NCI-H2029 (cell line): ENCODE measurements around the gene MMP7.

Source experiments
- DNase-seq: peaks from one replicate; lab custom pipeline; 2025; lab: John Stamatoyannopoulos, UW

The MMP7 gene, protein sequence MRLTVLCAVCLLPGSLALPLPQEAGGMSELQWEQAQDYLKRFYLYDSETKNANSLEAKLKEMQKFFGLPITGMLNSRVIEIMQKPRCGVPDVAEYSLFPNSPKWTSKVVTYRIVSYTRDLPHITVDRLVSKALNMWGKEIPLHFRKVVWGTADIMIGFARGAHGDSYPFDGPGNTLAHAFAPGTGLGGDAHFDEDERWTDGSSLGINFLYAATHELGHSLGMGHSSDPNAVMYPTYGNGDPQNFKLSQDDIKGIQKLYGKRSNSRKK

DNA sequence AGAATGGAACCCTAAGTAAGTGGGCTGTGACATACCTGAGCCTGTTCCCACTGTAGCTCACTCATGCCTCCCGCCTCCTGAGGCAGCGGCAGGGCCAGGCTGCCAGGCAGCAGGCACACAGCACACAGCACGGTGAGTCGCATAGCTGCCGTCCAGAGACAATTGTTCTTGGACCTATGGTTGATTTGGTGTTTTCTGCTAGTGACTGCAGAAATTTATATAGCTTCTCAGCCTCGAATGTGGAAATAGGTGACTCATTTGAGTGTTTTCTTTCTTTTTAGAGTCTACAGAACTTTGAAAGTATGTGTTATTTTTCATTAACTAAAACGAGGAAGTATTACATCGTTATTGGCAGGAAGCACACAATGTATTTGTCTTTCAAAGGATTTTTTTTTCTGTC is at the start of gene MMP7:
MMP7 (minus strand) TSS at position 190 of the 400 bp plus-strand sequence; CDS start at position 143, 47 bp downstream.
- no peak for DNase-seq

- no peak for DNase-seq
Measured at GRCh38 chr11:102577723-102578122, 47.2 kb upstream of the MMP7 start.

DNA sequence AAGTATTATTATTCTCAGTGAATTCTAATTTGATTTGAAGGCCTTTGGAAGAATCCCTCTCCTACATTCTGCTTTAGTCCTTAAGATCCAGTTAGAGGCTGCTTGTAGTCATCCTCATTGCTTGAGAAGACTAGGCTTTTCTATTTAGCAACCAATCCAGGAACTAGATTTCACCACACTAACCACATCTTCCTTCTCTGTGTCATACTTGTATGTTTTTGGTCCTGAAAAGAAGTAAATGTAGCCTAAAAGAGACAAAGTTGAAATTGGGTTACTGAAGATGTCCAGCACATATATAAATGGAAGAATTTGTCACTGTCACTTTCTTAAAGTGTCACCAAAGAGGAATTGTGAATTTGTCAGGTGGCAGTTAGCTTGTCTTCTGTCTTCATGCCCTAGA is 46.6 kb upstream of the MMP7 start:
- no peak for DNase-seq

DNA sequence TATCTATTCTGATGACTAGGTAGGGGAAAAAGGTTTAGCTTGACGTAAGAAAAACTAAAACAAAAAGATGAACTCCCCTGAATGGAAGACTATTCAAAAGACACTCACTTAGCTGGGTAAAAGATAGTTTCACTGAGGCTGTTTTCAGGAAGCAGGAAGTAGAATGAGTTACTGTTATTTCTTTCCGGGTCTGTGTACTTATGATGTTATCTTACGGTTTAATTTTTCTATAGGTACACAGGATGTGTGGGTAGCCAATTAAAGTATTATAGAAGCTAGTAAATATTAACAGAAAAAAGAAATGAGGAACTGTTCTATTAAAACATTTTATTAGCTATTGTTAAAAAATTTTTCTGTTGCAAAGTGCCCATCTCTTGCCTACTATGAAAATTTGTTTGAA is 45.8 kb upstream of the MMP7 start:
- DNase-seq: no peak

DNA sequence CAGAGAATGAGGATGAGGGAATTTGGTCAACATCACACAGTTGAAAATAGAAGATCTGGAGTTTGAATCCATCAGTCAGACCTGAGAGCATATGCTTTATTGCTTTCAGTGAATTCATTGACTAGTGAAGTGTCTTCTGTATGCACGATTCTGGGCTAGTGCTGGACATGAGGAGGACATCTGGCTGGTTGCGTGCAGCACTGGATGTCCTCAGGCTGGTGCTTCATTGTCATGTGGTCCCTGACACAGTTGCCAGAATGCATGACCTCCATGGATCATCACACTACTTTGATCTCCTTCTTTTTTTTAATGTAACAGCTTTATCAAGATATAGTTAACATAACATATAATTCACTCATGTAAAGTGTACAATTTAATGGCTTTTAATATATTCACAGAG is 44.5 kb upstream of the MMP7 start:
- no peak for DNase-seq

GRCh38 chr11:102573851-102574250 is 43.3 kb upstream of the MMP7 start:
- no peak for DNase-seq

DNA sequence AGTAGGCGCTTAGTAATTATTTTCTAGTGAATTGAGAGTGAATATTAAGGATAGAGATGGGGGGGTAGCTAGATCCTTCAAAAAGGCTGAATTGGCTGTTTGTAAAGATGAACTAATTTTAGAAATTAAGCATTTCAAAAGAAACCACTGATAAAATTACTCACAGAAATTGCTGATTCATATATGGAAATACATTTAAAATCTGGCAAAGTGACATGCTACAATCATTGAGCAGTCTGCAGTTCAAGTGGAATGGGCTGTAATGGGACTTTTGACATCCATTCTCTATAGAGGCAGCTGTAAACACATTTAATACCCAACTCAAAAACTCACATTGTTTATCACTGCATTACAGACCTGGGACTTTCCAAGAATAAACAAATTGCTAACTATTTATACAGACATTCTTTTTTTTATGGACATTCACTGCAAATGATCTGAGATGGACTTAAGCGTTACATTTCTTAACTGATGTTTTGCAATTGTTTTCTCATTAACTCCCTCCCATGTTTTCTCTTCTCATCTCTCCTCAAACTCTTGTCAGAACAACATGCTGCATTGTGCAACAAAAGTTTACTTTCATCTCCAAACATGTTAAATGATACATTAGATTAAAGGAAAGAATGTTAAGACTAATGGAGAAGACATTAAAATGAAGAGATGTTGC is 42.1 kb upstream of the MMP7 start:
- no peak for DNase-seq

- DNase-seq: no peak
Measured at GRCh38 chr11:102568851-102569250, 38.3 kb upstream of the MMP7 start.

DNA sequence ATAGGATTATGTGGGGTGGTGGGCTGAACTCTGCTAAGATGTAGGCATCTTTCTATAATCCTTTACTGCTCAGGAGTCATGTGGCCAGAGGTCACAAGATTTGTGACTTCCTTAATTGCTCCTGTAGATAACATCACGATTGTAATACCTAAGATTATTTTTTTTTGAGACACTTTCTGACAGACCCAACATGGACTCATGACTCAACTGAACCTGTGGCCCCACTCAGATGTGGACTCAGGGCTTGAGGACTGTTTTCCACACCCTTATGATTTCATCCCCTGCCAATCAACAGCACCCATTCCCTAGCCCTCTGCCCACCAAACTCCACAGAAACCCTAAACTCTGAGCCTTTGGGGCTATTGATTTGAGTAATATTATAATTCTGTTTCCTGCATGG is 35.6 kb upstream of the MMP7 start:
- DNase-seq: no peak

GRCh38 chr11:102564110-102564509 is 33.6 kb upstream of the MMP7 start:
- no peak for DNase-seq

- no peak for DNase-seq
Measured at GRCh38 chr11:102561636-102562035, 31.1 kb upstream of the MMP7 start.

- DNase-seq: no peak
Measured at GRCh38 chr11:102560555-102561011, 30.0 kb upstream of the MMP7 start.

DNA sequence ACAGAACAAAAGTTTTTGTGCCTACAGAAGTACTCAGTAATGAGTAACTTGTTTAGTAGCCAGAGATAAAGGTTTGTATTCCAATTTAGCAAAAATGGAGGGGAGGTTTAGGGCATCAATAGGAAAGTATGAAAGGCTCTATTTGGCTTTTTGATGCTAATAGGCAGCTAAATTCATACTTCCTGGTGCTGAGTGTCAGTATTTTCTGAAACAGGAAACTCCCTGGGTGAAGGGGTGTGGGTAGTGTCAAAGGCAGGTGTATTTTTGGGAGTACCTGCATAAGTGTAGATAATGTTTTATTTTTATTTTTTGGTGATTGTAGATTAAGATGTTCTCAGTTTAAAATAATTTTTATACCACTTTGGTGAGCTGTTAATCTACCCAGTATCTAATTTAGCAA is 29.3 kb upstream of the MMP7 start:
- no peak for DNase-seq

- no peak for DNase-seq
Measured at GRCh38 chr11:102555091-102555490, 24.5 kb upstream of the MMP7 start.

DNA sequence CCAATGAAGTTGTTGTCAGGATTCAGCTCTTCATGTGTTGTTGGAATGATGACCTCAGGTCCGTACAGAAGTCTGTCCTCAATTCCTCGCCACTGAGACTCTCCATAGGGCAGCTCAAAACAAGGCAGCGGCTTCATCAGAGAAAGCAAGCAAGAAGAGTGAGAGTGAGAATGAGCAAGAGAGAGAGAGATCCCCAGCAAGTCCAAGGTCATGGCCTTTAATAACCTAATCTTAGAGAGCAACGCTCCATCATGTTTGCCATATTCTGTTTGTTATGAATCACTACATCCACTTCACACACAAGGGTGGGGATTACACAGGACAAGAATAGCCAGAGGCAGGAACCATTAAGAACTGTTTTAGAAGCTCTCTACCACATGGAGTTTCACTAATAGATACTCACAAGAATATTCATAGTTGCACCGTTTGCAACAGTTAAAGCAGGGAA is 23.3 kb upstream of the MMP7 start:
- DNase-seq: no peak

- DNase-seq: no peak
Measured at GRCh38 chr11:102552447-102553194, 22.1 kb upstream of the MMP7 start.

- no peak for DNase-seq
Measured at GRCh38 chr11:102552020-102552419, 21.5 kb upstream of the MMP7 start.

GRCh38 chr11:102551169-102551781 is 20.7 kb upstream of the MMP7 start:
- no peak for DNase-seq

- DNase-seq: no peak
Measured at GRCh38 chr11:102546923-102547471, 16.4 kb upstream of the MMP7 start.

- DNase-seq: no peak
Measured at GRCh38 chr11:102546427-102546826, 15.9 kb upstream of the MMP7 start.

GRCh38 chr11:102545701-102546100 is 15.2 kb upstream of the MMP7 start:
- no peak for DNase-seq

GRCh38 chr11:102544594-102544993 is 14.0 kb upstream of the MMP7 start:
- DNase-seq: no peak
